Amniotic stem cell (primary cell): ENCODE results near the gene GPR15.
"Not testable (repeated sequence)": the region's sequence is repeated elsewhere in the genome, so short reads cannot be mapped to it uniquely, and the experiment has no call there.

Source experiments
- DNase-seq: peaks from one replicate; lab custom pipeline; 2025; lab: John Stamatoyannopoulos, UW

The GPR15 gene

GRCh38 chr3:98558100-98558827, 26.5 kb downstream of the GPR15 start:
- no peak for DNase-seq

- DNase-seq = not testable (repeated sequence)
Measured at GRCh38 chr3:98559769-98560168, 28.0 kb downstream of the GPR15 start.

- DNase-seq = no peak
Measured at GRCh38 chr3:98560911-98561310, 29.1 kb downstream of the GPR15 start.

- no peak for DNase-seq
Measured at GRCh38 chr3:98561727-98562521, 30.1 kb downstream of the GPR15 start.

GRCh38 chr3:98563661-98564281, 32.0 kb downstream of the GPR15 start:
- DNase-seq = no peak

- no peak for DNase-seq
Measured at GRCh38 chr3:98564282-98565005, 32.7 kb downstream of the GPR15 start.

GRCh38 chr3:98565237-98565643, 33.5 kb downstream of the GPR15 start:
- no peak for DNase-seq

GRCh38 chr3:98565843-98566242, 34.1 kb downstream of the GPR15 start:
- no peak for DNase-seq

GRCh38 chr3:98567666-98568270, 36.0 kb downstream of the GPR15 start:
- DNase-seq = no peak

- no peak for DNase-seq
Measured at GRCh38 chr3:98568402-98568801, 36.6 kb downstream of the GPR15 start.

GRCh38 chr3:98573181-98573728, 41.5 kb downstream of the GPR15 start:
- DNase-seq = no peak

GRCh38 chr3:98574132-98574531, 42.4 kb downstream of the GPR15 start:
- DNase-seq = no peak

- no peak for DNase-seq
Measured at GRCh38 chr3:98577178-98577895, 45.6 kb downstream of the GPR15 start.

GRCh38 chr3:98580401-98581386, 48.9 kb downstream of the GPR15 start:
- no peak for DNase-seq

GRCh38 chr3:98581474-98581873, 49.7 kb downstream of the GPR15 start:
- DNase-seq = no peak

GRCh38 chr3:98582042-98582441, 50.3 kb downstream of the GPR15 start:
- DNase-seq = no peak

GRCh38 chr3:98583766-98584165, 52.0 kb downstream of the GPR15 start:
- DNase-seq = no peak
